HG02981 (cell line): ENCODE data around the gene CNTNAP3B.
"Not testable (repeated sequence)": the region's sequence is repeated elsewhere in the genome, so short reads cannot be mapped to it uniquely, and the experiment has no call there.

ENCODE experiments used
- ATAC-seq: cut with Tn5 transposase; IDR thresholded peaks from one replicate; pipeline ENCODE4 v1.9.1; 2021; ENCODE audit warnings: mild to moderate bottlenecking, moderate library complexity; ENCODE audit not compliant: unreplicated experiment

CNTNAP3B gene

GRCh38 chr9:41977965-41978600, 151.1 kb downstream of the CNTNAP3B start:
- ATAC-seq, result not testable (repeated sequence)

- not testable (repeated sequence) for ATAC-seq
These were observed 154.3 kb downstream of the CNTNAP3B start for GRCh38 chr9:41974906-41975305.

- not testable (repeated sequence) for ATAC-seq
These were observed 176.2 kb downstream of the CNTNAP3B start for GRCh38 chr9:41953007-41953406.

GRCh38 chr9:41941738-41942137, 187.5 kb downstream of the CNTNAP3B start:
- ATAC-seq, result not testable (repeated sequence)

GRCh38 chr9:41938143-41938542, 191.1 kb downstream of the CNTNAP3B start:
- ATAC-seq, result not testable (repeated sequence)

- ATAC-seq, result not testable (repeated sequence)
These were observed 193.5 kb downstream of the CNTNAP3B start for GRCh38 chr9:41935727-41936126.

GRCh38 chr9:41929172-41929571, 200.1 kb downstream of the CNTNAP3B start:
- ATAC-seq, result not testable (repeated sequence)

- not testable (repeated sequence) for ATAC-seq
These were observed 211.9 kb downstream of the CNTNAP3B start for GRCh38 chr9:41917374-41917773.

- ATAC-seq, result not testable (repeated sequence)
These were observed 223.7 kb downstream of the CNTNAP3B start for GRCh38 chr9:41905488-41905887.

GRCh38 chr9:41902762-41903161, 226.5 kb downstream of the CNTNAP3B start:
- ATAC-seq, result not testable (repeated sequence)

- ATAC-seq, result not testable (repeated sequence)
These were observed 230.4 kb downstream of the CNTNAP3B start for GRCh38 chr9:41898720-41899343.

- ATAC-seq, result not testable (repeated sequence)
These were observed 254.7 kb downstream of the CNTNAP3B start for GRCh38 chr9:41874557-41874956.

GRCh38 chr9:41855422-41855821, 273.8 kb downstream of the CNTNAP3B start:
- not testable (repeated sequence) for ATAC-seq

- ATAC-seq, result not testable (repeated sequence)
These were observed 277.1 kb downstream of the CNTNAP3B start for GRCh38 chr9:41851848-41852740.

GRCh38 chr9:41847829-41848228, 281.4 kb downstream of the CNTNAP3B start:
- not testable (repeated sequence) for ATAC-seq
